GM12878 (cell line): ENCODE measurements around the gene ITFG1.

Experiments used
- EP300 ChIP-seq, 2 experiments: fragments of 150-350 bp in 1 of 2; IDR thresholded peaks; 2 replicates each; pipeline ENCODE4 v1.6.1; 2011 to 2012; ENCODE audit warnings: low read depth in 2 of 2, low read length in 2 of 2, borderline replicate concordance in 1 of 2, improper control_type of control experiment in 1 of 2, inconsistent platforms in 1 of 2; ENCODE audit not compliant: control insufficient read depth in 1 of 2
- HCFC1 ChIP-seq: fragments of 150-350 bp; IDR thresholded peaks from 2 replicates; pipeline ENCODE4 v1.6.1; 2014; ENCODE audit warnings: low read length
- NR2C1 ChIP-seq: fragments of 450-650 bp; IDR thresholded peaks from 2 replicates; pipeline ENCODE4 v1.6.1; 2017; ENCODE audit warnings: antibody characterized with exemption, mild to moderate bottlenecking, moderate library complexity
- NRF1 ChIP-seq: conservative IDR thresholded peaks from 2 replicates; pipeline ENCODE4 v1.6.1; 2011; ENCODE audit warnings: mild to moderate bottlenecking, low read depth, low read length, improper control_type of control experiment
- POLR2A ChIP-seq: IDR thresholded peaks from 2 replicates; pipeline ENCODE4 v1.6.1; 2011; ENCODE audit warnings: low read depth, mild to moderate bottlenecking, low read length
- POLR2AphosphoS5 ChIP-seq: IDR thresholded peaks from 2 replicates; pipeline ENCODE4 v1.6.1; 2011; ENCODE audit warnings: mild to moderate bottlenecking, low read length, inconsistent platforms
- RB1 ChIP-seq: fragments of 450-650 bp; formaldehyde crosslinking; IDR thresholded peaks from 2 replicates; pipeline ENCODE4 v1.6.1; 2017; ENCODE audit warnings: mild to moderate bottlenecking, borderline replicate concordance
- RFX5 ChIP-seq: IDR thresholded peaks from 2 replicates; pipeline ENCODE4 v1.6.1; 2011; ENCODE audit warnings: low read depth, low read length, improper control_type of control experiment
- TAF1 ChIP-seq: IDR thresholded peaks from 2 replicates; pipeline ENCODE4 v1.6.1; 2011; ENCODE audit warnings: mild to moderate bottlenecking, low read depth, low read length, borderline replicate concordance
- TF ChIP-seq, protein P1 (sequence below), 3 experiments: IDR thresholded peaks in 2 of 3; conservative IDR thresholded peaks in 1 of 3; 2 replicates each; pipeline ENCODE4 v1.5.1; 2011; ENCODE audit warnings: low read depth in 3 of 3, low read length in 3 of 3, mild to moderate bottlenecking in 3 of 3, control low read depth in 2 of 3, moderate library complexity in 2 of 3, inconsistent platforms in 1 of 3, mixed read lengths in 1 of 3; ENCODE audit not compliant: control insufficient read depth in 2 of 3, insufficient read depth in 1 of 3; ENCODE audit errors: extremely low read depth in 1 of 3
- TF ChIP-seq, protein P2 (sequence below): IDR thresholded peaks from 2 replicates; pipeline ENCODE4 v1.6.1; 2011; ENCODE audit warnings: low read depth, low read length, improper control_type of control experiment, borderline replicate concordance

DNA sequence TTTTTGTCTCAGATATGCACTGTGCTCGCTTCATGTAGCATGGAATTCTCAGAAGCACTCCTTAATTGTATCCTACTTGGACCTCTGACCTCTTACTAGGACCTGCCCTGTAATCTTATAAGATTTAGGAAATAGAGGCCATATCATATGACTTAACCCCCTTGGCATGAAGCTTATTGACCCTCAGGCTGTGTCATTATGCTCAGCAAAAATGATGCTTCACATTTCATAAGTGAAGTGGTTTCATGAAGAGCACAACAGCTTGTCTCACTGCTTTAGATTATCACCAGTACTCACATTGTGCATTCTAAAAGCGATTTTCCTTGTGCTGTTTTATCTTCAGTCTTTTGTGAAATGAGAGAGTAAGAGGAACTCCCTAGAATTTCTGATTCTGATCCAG is 6.6 kb upstream of the ITFG1 start:
- no peak for TF ChIP-seq POLR2AphosphoS5
- TF ChIP-seq RB1: no peak
- TF ChIP-seq, protein P1, sequence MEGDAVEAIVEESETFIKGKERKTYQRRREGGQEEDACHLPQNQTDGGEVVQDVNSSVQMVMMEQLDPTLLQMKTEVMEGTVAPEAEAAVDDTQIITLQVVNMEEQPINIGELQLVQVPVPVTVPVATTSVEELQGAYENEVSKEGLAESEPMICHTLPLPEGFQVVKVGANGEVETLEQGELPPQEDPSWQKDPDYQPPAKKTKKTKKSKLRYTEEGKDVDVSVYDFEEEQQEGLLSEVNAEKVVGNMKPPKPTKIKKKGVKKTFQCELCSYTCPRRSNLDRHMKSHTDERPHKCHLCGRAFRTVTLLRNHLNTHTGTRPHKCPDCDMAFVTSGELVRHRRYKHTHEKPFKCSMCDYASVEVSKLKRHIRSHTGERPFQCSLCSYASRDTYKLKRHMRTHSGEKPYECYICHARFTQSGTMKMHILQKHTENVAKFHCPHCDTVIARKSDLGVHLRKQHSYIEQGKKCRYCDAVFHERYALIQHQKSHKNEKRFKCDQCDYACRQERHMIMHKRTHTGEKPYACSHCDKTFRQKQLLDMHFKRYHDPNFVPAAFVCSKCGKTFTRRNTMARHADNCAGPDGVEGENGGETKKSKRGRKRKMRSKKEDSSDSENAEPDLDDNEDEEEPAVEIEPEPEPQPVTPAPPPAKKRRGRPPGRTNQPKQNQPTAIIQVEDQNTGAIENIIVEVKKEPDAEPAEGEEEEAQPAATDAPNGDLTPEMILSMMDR (IDR thresholded peaks at IDR 0.05 in 2 of 3, conservative IDR thresholded peaks at IDR 0.05 in 1 of 3; ENCODE audit: control insufficient read depth in 2 of 3, extremely low read depth in 1 of 3, insufficient read depth in 1 of 3, low read depth in 3 of 3, low read length in 3 of 3): no peak
- TF ChIP-seq NR2C1: no peak
- TF ChIP-seq NRF1: no peak
- no peak for TF ChIP-seq TAF1
- TF ChIP-seq HCFC1: no peak
- TF ChIP-seq, protein P2, sequence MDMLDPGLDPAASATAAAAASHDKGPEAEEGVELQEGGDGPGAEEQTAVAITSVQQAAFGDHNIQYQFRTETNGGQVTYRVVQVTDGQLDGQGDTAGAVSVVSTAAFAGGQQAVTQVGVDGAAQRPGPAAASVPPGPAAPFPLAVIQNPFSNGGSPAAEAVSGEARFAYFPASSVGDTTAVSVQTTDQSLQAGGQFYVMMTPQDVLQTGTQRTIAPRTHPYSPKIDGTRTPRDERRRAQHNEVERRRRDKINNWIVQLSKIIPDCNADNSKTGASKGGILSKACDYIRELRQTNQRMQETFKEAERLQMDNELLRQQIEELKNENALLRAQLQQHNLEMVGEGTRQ: no peak
- TF ChIP-seq POLR2A: no peak
- no peak for TF ChIP-seq RFX5
- no peak for TF ChIP-seq EP300 (IDR thresholded peaks at IDR 0.05; ENCODE audit: borderline replicate concordance in 1 of 2, control insufficient read depth in 1 of 2, low read depth in 2 of 2, low read length in 2 of 2)
